HCT116 (cell line): ENCODE measurements around the gene CDK5RAP2. TPM values are rescaled to one million over a fixed set of nuclear protein-coding genes. Genes with fewer than 3 reads are reported as not detected.

Experiments used
- ATAC-seq: fragments of 200-7000 bp; cut with Tn5 transposase; 2 replicates; pipeline ENCODE4 v1.9.1; 2020; ENCODE audit warnings: mild to moderate bottlenecking, moderate library complexity
- BruUV-seq: library from RNA; stranded (reverse); fragments of 400-500 nt; replicated peaks from 2 replicates; lab custom pipeline; 2021; lab: Mats Ljungman, UMichigan
- CTCF ChIA-PET: fragments of 300-600 bp; sonication (Branson Sonifier 250); formaldehyde crosslinking; loops from one replicate; lab custom pipeline; 2021; ENCODE audit warnings: antibody characterized with exemption; lab: Charles Lee
- POLR2A ChIA-PET: fragments of 300-600, 350-600 bp; sonication (Branson Sonifier 250); formaldehyde crosslinking; loops from one replicate; lab custom pipeline; 2021; ENCODE audit warnings: antibody characterized with exemption; lab: Charles Lee
- RAD21 ChIA-PET, 2 experiments: fragments of 300-600 bp; sonication (Branson Sonifier 250); formaldehyde crosslinking; loops; one replicate each; lab custom pipeline; 2023; ENCODE audit warnings: low total read pairs in 2 of 2; ENCODE audit not compliant: uncharacterized antibody in 2 of 2, unreplicated experiment in 2 of 2, low non-redundant PET in 1 of 2; lab: Charles Lee
- DNase-seq: peaks from one replicate; pipeline ENCODE4 v3.0.0-alpha.2; 2010; ENCODE audit warnings: low read depth, low spot score
- H2AFZ ChIP-seq: fragments of 200-600 bp; shearing (Covaris generic), sonication (generic); 2 replicates; pipeline ENCODE4 v1.6.1; 2017; ENCODE audit warnings: low read depth, mixed run types, mixed read lengths, antibody characterized with exemption, low read length; ENCODE audit not compliant: poor library complexity, severe bottlenecking
- H3K27ac ChIP-seq: 2 replicates; pipeline ENCODE4 v1.5.1; 2012; ENCODE audit warnings: low read depth, low read length
- H3K27me3 ChIP-seq: fragments of 200-600 bp; sonication (generic); 2 replicates; pipeline ENCODE4 v1.6.1; 2016; ENCODE audit warnings: mixed run types, low read length, mixed read lengths; ENCODE audit not compliant: insufficient read depth
- H3K36me3 ChIP-seq, 2 experiments: fragments of 200-500 bp in 1 of 2; fragments of 200-600 bp in 1 of 2; sonication (Bioruptor generic) in 1 of 2; sonication (generic) in 1 of 2; 2 replicates each; pipeline versions ENCODE4 v1.5.1 to v1.6.1; 2014 to 2016; ENCODE audit warnings: low read length in 2 of 2, inconsistent platforms in 1 of 2, mixed read lengths in 1 of 2, mixed run types in 1 of 2; ENCODE audit not compliant: insufficient read depth in 2 of 2, control insufficient read depth in 1 of 2
- H3K4me1 ChIP-seq, 2 experiments: fragments of 200-600 bp in 1 of 2; sonication (generic) in 1 of 2; 2 replicates each; pipeline versions ENCODE4 v1.5.1 to v1.6.1; 2012 to 2017; ENCODE audit warnings: low read length in 2 of 2, inconsistent platforms in 1 of 2, mild to moderate bottlenecking in 1 of 2, mixed read lengths in 1 of 2, mixed run types in 1 of 2, moderate library complexity in 1 of 2; ENCODE audit not compliant: insufficient read depth in 2 of 2, control insufficient read depth in 1 of 2
- H3K4me2 ChIP-seq: fragments of 200-600 bp; sonication (generic); 2 replicates; pipeline ENCODE4 v1.6.1; 2017; ENCODE audit warnings: mixed run types, low read length, mixed read lengths
- H3K4me3 ChIP-seq, 2 experiments: fragments of 200-600 bp in 1 of 2; sonication (generic) in 1 of 2; replicated peaks in 1 of 2; 2 replicates each; pipeline ENCODE4 v1.5.1; 2011 to 2016; ENCODE audit warnings: low read length in 2 of 2, control low read depth in 1 of 2, low read depth in 1 of 2, mild to moderate bottlenecking in 1 of 2, mixed read lengths in 1 of 2, mixed run types in 1 of 2
- H3K79me2 ChIP-seq: fragments of 200-600 bp; sonication (generic); 2 replicates; pipeline ENCODE4 v1.6.1; 2017; ENCODE audit warnings: mild to moderate bottlenecking, mixed run types, low read length, moderate library complexity, mixed read lengths; ENCODE audit not compliant: insufficient read depth
- H3K9ac ChIP-seq: fragments of 200-600 bp; sonication (generic); 2 replicates; pipeline ENCODE4 v1.6.1; 2016; ENCODE audit warnings: low read length, mixed read lengths
- H3K9me2 ChIP-seq: fragments of 200-600 bp; sonication (generic), shearing (Covaris generic); 2 replicates; pipeline ENCODE4 v1.6.1; 2017; ENCODE audit warnings: mixed run types, mild to moderate bottlenecking, moderate library complexity; ENCODE audit not compliant: insufficient read depth
- H3K9me3 ChIP-seq, 2 experiments: fragments of 200-500 bp in 1 of 2; fragments of 200-600 bp in 1 of 2; sonication (Bioruptor generic) in 1 of 2; sonication (generic) in 1 of 2; 2 replicates each; pipeline ENCODE4 v1.6.1; 2014 to 2017; ENCODE audit warnings: low read length in 2 of 2, mixed read lengths in 2 of 2, inconsistent platforms in 1 of 2, low read depth in 1 of 2, mild to moderate bottlenecking in 1 of 2, mixed run types in 1 of 2, moderate library complexity in 1 of 2; ENCODE audit not compliant: control insufficient read depth in 1 of 2, insufficient read depth in 1 of 2
- H4K20me1 ChIP-seq: fragments of 200-600 bp; sonication (generic), shearing (Covaris generic); 2 replicates; pipeline ENCODE4 v1.6.1; 2017; ENCODE audit warnings: mixed run types, mild to moderate bottlenecking, moderate library complexity; ENCODE audit not compliant: insufficient read depth
- CBX3 ChIP-seq: IDR thresholded peaks from 2 replicates; pipeline ENCODE4 v1.6.1; 2012; ENCODE audit warnings: low read depth
- CEBPB ChIP-seq: IDR thresholded peaks from 2 replicates; pipeline ENCODE4 v1.6.1; 2012; ENCODE audit warnings: low read depth
- EGR1 ChIP-seq: IDR thresholded peaks from 2 replicates; pipeline ENCODE4 v1.6.1; 2012; ENCODE audit warnings: low read depth
- ELF1 ChIP-seq: IDR thresholded peaks from 2 replicates; pipeline ENCODE4 v1.6.1; 2012; ENCODE audit warnings: low read depth, borderline replicate concordance
- EZH2 ChIP-seq: fragments of 200-600 bp; sonication (generic); IDR thresholded peaks from 2 replicates; pipeline ENCODE4 v1.6.1; 2017; ENCODE audit warnings: antibody characterized with exemption, mixed run types
- EZH2phosphoT487 ChIP-seq: fragments of 200-600 bp; IDR thresholded peaks from 2 replicates; pipeline ENCODE4 v1.6.1; 2018; ENCODE audit warnings: antibody characterized with exemption, borderline replicate concordance
- FOSL1 ChIP-seq: IDR thresholded peaks from 2 replicates; pipeline ENCODE4 v1.6.1; 2012; ENCODE audit warnings: low read depth
- JUND ChIP-seq: IDR thresholded peaks from 2 replicates; pipeline ENCODE4 v1.6.1; 2012
- REST ChIP-seq: IDR thresholded peaks from 2 replicates; pipeline ENCODE4 v1.6.1; 2012; ENCODE audit warnings: low read depth
- SIN3A ChIP-seq: IDR thresholded peaks from 2 replicates; pipeline ENCODE4 v1.6.1; 2012; ENCODE audit warnings: low read depth
- SP1 ChIP-seq: IDR thresholded peaks from 2 replicates; pipeline ENCODE4 v1.6.1; 2012; ENCODE audit warnings: low read depth
- SRF ChIP-seq: IDR thresholded peaks from 2 replicates; pipeline ENCODE4 v1.6.1; 2012; ENCODE audit warnings: low read depth
- TCF7L2 ChIP-seq: IDR thresholded peaks from 2 replicates; pipeline ENCODE4 v1.7.0; 2011; ENCODE audit warnings: borderline replicate concordance, inconsistent platforms; ENCODE audit not compliant: insufficient read depth, insufficient read length; ENCODE audit errors: extremely low read depth
- ZNF274 ChIP-seq: fragments of 200-500 bp; sonication (Bioruptor generic); IDR thresholded peaks from 2 replicates; pipeline ENCODE4 v1.6.1; 2014; ENCODE audit warnings: mild to moderate bottlenecking, low read depth, low read length, inconsistent platforms
- intact Hi-C: fragments of 100-400 bp; cut with micrococcal nuclease; formaldehyde crosslinking; loops from 2 replicates; pipeline ENCODE4 v1.10.0; 2022
- total RNA-seq: library from RNA; stranded (reverse); gene quantifications from one replicate; pipeline ENCODE4 v1.2.1, GENCODE V29; 2021; ENCODE audit not compliant: unreplicated experiment

CDK5RAP2 gene
- total RNA-seq, 1 experiment from 2014 or later, result 56.2 TPM

GRCh38 chr9:120399940-120400339 lies 180.0 kb downstream of the CDK5RAP2 start:
- intact Hi-C loops, result no loop called here
- H3K36me3 ChIP-seq, result peaks cover 20 to 25% of the 10 kb centered on the region in 2 experiments; a peak in 3 of 4 replicates
- TF ChIP-seq SIN3A, result no peak
- no peak for TF ChIP-seq CBX3
- TF ChIP-seq JUND, result no peak
- no peak for TF ChIP-seq SRF
- no peak for TF ChIP-seq EZH2phosphoT487
- no peak for TF ChIP-seq FOSL1
- no peak for TF ChIP-seq CEBPB
- no peak for TF ChIP-seq ZNF274
- no peak for TF ChIP-seq REST
- no peak for TF ChIP-seq EGR1
- TF ChIP-seq ELF1, result no peak
- TF ChIP-seq EZH2, result no peak
- no peak for TF ChIP-seq TCF7L2
- no peak for TF ChIP-seq SP1
- POLR2A ChIA-PET, result no interaction called here
- H3K9me3 ChIP-seq, result no peaks in the 10 kb centered on the region
- H3K4me2 ChIP-seq, result no peak overlapping the region
- H3K9me2 ChIP-seq, result no peaks in the 10 kb centered on the region
- no peak overlapping the region for H3K27ac ChIP-seq
- BruUV-seq, result no TSS peak
- no peaks in the 10 kb centered on the region for H3K79me2 ChIP-seq
- no peak for ATAC-seq
- H3K4me1 ChIP-seq, result peaks cover 21 to 26% of the 10 kb centered on the region in 2 experiments
- no peak for DNase-seq
- no peaks in the 10 kb centered on the region for H4K20me1 ChIP-seq
- no peaks in the 10 kb centered on the region for H3K27me3 ChIP-seq
- H3K9ac ChIP-seq, result no peak overlapping the region
- CTCF ChIA-PET, result no interaction called here
- RAD21 ChIA-PET, result no interaction called here
- no peak overlapping the region for H2AFZ ChIP-seq
- no peak overlapping the region for H3K4me3 ChIP-seq
